GM18520 (cell line): ENCODE measurements around the gene ASGR1.
"Not testable (repeated sequence)": the region's sequence is repeated elsewhere in the genome, so short reads cannot be mapped to it uniquely, and the experiment has no call there.

Experiments used
- ATAC-seq: cut with Tn5 transposase; IDR thresholded peaks from one replicate; pipeline ENCODE4 v1.9.1; 2021; ENCODE audit not compliant: unreplicated experiment

ASGR1 gene

DNA sequence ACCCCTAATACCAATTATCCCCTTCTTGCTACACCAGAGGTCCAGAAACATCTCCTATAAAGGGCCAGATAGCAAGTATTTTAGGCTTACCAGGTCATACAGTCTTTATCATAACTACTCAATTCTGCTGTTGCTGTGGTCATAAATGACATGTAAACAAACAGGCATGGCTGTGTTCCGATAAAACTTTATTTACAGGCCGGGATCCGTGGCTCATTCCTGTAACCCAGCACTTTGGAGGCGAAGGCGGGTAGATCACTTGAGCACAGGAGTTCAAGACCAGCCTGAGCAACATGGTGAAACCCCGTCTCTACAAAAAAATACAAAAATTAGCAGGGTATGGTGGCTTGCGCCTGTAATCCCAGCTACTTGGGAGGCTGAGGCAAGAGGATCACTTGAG, 12.3 kb downstream of the ASGR1 start:
- ATAC-seq: no peak

DNA sequence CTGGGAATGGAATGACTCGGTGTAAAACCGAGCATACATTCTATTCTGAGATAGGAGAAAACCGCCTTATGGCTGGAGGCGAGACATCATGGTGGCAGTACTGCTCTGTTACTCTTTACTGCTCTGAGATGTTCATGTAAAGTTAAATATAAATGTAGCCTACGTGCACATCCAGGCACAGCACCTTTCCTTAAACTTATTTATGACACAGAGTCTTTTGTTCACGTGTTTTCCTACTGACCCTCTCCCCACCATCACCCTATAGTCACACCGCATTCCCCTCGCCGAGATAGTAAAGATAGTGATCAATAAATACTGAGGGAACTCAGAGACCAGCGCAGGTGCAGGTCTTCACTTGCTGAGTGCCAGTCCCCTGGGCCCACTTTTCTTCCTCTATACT, 19.6 kb downstream of the ASGR1 start:
- ATAC-seq: not testable (repeated sequence)

DNA sequence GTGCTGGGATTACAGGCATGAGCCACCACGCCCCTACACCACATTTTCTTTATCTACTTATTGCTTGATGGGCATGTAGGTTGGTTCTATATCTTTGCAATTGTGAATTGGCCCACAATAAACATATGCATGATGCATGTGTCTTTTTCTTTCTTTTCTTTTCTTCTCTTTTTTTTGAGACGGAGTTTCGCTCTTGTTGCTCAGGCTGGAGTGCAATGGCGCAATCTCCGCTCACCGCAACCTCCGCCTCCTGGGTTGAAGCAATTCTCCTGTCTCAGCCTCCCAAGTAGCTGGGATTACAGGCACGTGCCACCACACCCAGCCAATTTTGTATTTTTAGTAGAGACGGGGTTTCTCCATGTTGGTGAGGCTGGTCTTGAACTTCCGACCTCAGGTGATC, 20.7 kb downstream of the ASGR1 start:
- not testable (repeated sequence) for ATAC-seq

DNA sequence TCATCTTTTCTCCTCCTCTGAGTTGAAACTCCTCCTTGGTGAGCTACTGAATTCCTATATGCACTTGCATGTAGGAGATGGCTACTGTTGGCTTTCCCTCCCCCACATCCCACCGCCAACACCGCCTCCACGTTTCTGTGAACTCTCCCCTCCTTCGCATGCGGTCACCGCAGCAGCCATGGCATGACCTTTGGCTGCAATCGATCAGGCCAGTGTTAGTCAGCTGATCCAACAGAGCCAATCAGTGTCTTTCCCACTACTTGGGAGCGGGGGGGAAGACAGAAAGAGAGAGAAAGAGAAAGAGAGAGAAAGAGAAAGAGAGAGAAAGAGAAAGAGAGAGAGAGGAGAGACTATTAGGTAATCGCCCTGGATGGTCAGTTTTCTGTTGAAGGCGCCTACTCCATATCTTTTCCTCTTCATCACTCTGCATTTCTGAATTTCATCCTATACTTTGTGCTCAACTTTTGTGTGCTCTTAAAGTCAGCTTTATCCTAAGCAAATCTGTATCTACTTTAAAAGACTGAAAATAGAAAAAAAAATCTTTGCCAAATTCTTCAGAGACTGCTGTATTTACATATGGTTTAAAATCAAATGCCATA, 22.7 kb downstream of the ASGR1 start:
- ATAC-seq: no peak

DNA sequence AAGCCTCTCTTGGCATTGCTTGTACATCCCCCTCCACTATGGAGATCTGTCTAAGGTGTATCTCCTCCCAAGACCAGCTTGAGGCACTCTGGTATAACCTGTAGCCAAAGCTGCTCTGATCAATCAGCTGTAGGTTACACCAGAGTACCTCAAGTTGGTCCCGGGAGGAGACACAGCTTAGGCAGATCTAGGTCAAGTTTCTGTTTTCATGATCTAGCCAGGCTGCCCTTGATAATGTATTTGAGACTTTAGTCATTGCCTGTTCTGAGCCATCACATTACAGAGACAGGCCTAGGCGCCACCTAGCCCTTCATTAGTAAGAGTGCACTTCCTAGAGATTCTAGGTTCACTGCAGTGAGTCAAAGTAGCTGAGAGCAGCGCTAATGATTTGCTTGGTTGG, 31.4 kb downstream of the ASGR1 start:
- no peak for ATAC-seq

DNA sequence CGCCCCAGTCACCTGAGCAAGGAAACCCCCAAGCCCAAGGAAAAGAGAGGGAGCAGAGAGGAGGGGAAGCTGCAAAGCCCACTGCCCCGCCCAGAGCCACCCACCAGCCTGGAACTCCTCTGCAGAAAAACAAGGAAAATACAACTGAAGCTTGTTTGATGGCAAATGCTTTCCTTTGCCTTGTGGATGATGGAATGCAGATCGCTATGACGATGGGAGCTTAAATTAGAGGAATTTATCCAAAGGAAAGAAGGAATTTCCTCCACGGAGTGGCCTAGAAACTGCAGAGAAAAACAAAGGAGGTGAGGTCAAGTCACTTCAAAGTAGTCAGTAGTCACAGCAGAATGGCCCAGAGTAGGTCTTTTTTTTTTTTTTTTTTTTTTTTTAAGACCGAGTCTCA, 33.1 kb downstream of the ASGR1 start:
- ATAC-seq: no peak

DNA sequence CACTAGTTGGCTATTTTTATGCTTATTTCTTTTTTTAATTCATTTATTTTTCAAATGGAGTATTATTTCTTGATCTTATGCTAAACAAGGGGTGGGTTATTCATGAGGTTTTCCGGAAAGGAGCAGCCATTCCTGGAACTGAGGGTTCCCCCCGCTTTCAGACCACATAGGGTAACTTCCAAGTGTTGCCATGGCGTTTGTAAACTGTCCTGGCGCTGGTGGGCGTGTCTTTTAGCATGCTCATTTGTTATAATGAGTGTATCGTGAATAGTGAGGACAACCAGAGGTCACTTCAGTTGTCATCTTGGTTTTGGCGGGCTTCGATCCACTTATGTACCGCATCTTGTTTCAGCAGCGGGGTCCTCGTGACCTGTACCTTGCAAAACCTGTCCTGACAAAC, 35.0 kb downstream of the ASGR1 start:
- no peak for ATAC-seq

DNA sequence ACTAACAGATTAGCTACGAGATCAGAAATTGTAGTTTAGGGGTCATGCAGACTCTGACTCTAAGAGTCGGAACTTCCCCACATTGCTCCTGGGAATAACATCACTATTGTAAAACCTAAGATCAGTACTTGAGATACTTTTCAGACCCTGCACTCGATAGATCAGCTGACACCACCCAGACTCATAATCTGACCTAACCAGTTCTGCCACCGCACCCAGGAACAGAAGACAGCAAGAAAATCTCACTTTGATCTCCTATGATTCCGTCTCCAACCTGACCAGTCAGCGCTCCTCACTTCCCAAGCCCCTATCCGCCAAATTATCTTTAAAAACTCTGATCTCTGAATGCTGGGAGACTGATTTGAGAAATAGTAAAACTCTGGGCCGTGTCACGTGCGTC, 37.3 kb downstream of the ASGR1 start:
- no peak for ATAC-seq

DNA sequence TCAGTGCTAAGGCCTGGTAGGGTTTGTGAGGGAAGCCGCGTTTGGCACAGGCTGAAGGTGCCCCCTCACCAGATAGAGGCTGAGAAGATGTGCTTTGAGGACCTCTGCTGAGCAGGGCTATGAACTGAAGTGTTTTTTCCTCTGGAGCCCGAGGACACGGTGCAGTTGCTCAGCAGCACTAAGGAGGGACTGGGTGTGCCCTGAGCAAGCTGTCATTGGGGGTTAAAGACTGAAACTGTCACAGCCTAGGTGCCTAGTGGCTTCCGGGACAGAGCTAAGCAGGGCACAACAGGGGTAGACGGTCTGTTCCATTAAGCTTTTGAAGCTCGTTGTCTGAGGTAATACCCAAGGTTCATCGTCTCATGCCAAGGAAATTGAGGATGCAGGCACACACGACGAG, 39.8 kb downstream of the ASGR1 start:
- no peak for ATAC-seq

DNA sequence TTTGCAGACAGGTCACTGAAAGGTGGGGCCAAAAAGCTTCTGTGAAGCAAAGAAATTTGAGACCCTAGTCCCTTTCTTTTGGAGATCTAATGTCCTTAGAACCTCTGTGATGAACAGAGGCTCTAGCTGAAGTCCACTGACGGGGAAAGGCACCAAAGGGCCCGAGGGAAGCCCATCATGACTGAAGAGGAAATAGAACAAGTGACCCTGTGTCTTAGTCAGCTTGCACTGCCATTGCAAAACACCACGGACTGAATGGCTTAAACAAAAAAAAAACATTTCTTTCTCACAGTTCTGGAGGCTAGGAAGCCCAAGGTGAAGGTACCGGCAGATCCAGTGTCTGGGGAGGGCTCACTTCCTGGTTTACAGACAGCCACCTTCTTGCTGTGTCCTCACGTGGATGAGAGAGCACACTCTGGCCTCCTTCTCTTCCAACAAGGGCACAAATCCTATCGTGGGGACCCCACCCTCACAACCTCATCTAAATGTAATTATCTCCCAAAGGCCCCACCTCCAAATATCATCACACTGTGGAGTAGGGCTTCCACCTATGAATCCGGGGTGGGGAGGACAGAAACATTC, 40.3 kb downstream of the ASGR1 start:
- no peak for ATAC-seq

DNA sequence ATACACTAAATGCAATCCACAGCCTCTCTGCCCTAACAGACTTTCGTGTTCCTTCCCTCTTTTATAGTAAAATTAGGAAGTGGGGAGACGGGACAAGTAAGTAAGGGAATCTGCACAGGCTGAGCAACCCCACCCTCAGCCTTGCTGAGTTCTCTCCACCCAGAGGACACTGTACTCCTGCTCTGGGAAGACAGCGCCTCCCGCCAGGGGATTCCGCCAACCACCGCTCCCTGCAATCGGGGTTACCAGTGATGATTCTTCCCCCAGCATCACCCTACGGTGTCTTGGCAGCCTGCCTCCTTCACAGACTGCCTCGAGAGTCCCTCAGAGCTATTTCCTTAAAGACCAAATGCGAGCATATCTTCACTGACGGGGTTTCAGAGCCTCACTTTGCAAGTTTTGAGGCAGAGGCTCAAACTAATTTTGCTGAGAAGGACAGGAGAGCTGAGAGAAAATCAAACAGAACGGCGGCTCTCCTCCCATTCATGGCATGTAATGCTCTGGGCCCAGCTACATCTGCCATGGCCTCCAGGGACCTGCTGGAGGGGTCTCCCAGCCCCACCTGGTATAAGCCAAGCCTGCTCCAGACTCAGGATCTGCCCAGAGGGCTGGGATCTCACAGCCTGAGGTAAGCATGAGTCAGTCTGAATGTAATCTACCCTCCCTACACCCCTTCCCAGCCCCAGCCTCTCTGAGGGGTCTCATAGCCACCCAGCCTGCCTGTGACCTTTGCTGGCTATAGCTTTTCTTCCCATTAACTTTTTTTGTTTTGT, 41.8 kb downstream of the ASGR1 start:
- ATAC-seq: no peak

DNA sequence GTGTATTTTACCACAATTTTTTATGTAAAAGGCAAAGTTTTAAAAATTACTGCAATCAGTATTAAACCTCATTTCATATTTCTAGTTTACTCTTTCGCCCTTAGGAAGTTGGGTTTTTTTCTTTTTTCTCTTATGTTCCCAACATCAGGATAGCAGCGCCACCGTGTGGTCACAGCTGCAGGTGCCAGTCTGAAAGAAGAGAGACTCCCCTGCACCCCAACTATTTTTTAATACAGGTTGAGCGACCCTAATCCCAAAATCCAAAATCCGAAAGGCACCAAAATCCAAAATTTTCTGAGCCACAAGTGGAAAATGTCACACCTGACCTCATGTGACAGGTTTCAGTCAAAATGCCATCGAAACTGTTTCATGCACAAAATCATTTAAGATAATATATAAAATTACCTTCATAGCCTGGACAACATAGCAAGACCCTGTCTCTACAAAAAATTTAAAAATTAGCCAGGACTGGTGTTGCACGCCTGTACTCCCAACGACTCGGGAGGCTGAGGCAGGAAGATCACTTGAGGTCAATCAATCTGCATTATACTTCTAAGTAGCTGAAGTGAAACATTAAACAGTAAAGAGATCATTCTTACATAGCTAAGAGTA, 42.8 kb downstream of the ASGR1 start:
- no peak for ATAC-seq

DNA sequence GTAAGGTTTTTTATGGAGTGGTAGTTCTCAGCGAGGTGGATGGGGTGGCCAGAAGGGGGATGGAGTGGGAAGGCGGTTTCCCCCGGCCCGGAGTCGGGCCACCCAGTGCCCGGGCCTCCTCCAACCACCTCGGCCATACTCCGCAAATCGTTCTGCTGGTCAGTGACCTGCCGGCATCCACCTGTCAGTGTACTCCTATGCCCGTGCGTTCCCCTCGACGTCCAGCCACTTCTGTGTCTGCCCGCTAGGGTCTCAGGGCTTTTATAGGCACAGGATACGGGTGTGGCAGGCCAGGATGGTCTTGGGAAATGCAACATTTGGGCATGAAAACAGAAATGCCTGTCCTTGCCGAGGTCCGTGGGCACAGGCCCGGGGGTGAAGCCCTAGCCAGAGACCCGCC, 45.3 kb downstream of the ASGR1 start:
- no peak for ATAC-seq

DNA sequence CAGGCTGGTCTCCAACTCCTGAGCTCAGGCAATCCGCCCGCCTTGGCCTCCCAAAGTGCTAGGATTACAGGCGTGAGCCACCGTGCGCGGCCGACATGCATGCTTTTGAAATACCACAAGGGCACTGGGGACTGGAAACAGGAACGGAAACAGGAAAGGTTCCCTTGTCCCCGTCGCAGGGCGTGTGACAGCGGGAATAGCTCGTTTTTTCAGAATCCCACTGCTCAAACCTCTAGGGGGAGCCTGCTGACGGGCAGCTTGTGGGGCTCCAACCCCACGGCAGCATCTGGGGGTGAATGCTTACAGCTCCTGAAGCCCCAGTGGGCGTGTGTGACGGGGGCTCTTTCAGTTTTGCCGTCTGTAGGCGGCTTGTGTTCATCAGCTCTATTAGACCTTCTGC, 45.7 kb downstream of the ASGR1 start:
- ATAC-seq: no peak

DNA sequence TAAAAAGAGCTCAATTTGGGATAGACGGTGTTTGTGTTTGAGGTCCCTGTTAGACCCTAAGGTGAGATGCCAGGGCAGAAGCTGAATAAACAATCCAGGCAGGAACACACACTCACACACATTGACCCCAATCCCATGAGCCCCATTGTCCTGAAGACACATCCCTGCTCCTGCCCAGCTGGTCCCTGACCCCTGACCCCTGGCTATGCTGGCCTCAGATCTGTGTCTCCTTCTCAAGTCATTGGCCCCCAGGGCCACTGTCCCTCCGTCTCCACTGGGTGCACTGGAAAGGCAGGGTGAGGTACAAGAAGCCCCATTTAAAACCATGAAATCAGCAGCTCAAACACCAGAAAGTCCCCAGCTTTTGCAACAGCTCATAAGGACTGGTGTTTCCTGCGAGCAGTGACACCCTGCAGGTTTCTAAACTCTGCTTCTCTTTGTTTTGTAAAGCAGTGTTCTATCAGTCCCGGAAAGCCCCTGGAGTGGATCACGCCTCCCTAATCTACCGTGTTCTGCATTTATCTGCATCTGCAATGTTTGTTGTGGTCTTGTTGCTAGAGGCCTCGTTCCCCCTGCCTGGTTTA, 46.6 kb downstream of the ASGR1 start:
- peak; percentile 53 for ATAC-seq

DNA sequence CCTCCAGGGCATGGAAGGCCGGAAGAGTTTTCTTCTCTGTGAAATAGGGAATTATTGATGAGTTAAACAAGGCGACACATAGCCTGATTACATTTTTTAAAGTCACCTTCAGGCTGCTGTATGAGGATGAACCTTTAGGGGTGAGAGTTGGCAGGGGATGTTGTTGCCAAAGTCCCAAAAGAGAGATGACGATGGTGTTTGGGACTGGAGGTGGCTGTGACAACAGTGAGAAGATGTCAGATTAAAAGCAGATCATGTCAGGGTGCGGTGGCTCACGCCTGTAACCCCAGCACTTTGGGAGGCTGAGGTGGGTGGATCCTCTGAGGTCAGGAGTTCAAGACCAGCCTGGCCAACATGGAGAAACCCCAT, 47.8 kb downstream of the ASGR1 start:
- ATAC-seq: no peak

DNA sequence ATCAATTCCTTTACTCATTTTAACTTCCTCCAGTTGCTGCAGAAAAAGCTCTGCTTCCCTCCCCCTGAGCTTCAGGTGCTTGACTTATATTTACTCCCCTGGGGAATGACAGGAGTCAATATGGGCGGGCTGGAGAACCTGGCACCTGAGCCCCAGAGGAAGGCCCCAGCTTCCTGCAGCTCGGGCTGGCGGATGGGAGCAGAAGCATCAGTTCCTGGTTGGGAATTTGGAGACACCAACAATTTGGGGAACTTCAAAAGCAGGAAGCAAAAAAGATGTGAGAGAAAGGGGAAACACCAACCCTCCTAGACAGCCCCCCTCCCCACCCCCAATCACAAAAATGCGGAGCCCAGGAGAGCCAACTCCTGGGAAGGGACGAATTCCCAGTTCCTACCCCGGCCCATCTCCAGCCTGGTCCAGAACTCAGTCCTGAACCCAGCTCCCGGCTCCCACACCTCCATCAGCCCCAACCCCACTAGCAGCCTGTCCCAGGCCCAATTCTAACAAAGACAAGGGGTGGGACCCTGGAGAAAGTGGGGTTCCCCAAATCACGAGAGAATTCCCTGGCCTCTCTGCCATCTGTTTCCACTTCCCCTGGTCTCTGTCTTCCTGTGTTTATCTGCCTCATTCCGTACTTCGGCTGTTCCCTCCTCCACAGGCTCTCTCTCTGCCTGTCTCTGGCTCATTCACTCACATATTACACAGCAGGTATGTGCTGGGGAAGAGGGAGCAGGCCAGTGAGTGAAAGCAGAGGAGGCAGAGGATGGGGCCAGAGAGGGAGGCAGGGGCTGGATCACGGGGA, 48.3 kb downstream of the ASGR1 start:
- ATAC-seq: no peak

DNA sequence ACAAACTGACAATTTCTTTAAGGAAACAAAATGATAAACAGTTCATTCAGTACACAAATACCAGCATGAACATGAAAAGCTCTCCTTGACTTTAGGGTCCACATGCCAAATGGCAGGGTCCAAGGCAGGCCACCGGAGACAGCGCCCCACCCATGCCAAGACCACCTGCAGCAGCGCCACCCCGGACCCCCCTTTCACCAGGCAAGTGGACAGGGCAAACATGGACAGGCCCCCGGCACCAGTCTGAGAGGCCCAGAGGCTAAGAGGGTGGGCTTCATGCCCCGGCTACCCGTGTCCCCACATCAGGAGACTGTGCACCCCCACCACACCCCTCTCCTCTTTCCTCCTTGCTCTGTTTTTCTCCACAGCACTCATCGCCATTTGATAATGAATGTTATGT, 49.9 kb downstream of the ASGR1 start:
- ATAC-seq: no peak

DNA sequence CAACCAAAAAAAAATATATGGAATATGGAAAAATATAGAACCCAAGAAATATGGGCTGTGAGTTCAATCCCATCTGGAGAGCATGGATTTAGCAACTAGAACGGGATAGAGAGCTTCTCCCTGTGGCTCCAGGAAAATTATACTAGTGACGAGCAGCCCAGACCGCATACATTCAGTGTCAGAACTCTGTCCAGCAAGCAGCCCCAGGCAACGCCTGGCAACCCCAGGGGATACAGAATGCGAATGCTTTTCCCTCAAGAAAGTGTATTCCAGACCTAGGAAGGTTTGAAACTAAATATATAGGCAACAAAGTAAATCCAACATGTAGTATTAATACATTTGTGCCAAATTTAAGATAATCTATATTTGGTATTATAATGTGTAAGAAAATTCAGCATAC, 51.0 kb downstream of the ASGR1 start:
- ATAC-seq: no peak

DNA sequence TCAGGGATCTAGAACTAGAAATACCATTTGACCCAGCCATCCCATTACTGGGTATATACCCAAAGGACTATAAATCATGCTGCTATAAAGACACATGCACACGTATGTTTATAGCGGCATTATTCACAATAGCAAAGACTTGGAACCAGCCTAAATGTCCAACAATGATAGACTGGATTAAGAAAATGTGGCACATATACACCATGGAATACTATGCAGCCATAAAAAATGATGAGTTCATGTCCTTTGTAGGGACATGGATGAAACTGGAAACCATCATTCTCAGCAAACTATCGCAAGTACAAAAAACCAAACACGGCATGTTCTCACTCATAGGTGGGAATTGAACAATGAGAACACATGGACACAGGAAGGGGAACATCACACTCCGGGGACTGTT, 51.7 kb downstream of the ASGR1 start:
- not testable (repeated sequence) for ATAC-seq

DNA sequence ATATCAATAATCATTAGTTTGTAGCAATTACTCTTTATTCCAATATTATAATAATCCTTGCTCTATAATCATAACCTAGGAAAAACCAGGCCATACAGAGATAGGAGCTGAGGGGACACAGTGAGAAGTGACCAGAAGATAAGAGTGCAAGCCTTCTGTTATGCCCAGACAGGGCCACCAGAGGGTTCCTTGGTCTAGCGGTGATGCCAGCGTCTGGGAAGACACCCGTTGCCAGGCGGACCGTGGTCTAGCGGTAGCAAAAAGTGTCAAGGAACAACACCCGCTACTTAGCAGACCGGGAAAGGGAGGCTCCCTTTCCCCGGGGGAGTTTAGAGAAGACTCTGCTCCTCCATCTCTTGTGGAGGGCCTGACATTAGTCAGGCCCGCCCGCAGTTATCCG, 52.8 kb downstream of the ASGR1 start:
- ATAC-seq: not testable (repeated sequence)
